ENCODE results near the gene LCOR. TPM values are rescaled to one million over a fixed set of nuclear protein-coding genes. Genes with fewer than 3 reads are reported as not detected.

Gene LCOR
- total RNA-seq, 1 experiment from 2014 or later = 23.9 TPM

DNA sequence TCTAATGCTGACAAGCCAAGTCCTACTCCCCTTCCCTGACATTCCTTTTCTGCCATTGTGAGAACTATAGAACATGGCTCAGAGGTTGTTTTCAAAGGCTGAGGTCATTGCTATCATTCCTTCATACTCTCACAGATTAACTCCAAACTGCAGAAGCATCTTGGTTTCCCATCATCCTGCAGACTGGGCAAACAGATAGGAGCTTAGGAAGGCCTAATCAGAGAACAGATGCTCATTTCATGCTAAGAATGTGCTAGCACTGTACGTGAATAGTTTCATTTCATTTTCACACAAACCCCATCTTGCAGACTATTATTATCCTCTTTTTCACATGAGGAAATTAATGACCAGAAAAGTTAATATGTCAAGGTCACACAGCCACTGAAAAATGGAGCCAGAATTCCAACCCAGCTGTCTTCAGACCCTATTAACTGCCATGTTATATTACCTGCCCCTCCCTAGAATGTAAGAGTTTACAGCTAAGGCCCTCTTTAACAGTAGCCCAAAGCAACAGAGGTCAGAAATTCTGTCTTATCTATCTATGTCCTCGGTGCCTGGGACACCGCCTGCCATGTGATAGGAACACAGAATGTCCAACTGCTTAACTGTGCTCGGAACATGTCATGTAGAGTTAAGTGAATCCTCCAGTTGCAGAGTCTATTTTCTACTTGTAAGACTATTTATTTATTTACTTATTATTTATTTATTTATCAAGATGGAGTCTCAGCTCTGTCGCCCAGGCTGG, 2.9 kb upstream of the LCOR start (continued):
- no peak for TF ChIP-seq ZNF281 (CRISPR knock-in tag; IDR thresholded peaks at IDR 0.05)
- TF ChIP-seq, protein P1, sequence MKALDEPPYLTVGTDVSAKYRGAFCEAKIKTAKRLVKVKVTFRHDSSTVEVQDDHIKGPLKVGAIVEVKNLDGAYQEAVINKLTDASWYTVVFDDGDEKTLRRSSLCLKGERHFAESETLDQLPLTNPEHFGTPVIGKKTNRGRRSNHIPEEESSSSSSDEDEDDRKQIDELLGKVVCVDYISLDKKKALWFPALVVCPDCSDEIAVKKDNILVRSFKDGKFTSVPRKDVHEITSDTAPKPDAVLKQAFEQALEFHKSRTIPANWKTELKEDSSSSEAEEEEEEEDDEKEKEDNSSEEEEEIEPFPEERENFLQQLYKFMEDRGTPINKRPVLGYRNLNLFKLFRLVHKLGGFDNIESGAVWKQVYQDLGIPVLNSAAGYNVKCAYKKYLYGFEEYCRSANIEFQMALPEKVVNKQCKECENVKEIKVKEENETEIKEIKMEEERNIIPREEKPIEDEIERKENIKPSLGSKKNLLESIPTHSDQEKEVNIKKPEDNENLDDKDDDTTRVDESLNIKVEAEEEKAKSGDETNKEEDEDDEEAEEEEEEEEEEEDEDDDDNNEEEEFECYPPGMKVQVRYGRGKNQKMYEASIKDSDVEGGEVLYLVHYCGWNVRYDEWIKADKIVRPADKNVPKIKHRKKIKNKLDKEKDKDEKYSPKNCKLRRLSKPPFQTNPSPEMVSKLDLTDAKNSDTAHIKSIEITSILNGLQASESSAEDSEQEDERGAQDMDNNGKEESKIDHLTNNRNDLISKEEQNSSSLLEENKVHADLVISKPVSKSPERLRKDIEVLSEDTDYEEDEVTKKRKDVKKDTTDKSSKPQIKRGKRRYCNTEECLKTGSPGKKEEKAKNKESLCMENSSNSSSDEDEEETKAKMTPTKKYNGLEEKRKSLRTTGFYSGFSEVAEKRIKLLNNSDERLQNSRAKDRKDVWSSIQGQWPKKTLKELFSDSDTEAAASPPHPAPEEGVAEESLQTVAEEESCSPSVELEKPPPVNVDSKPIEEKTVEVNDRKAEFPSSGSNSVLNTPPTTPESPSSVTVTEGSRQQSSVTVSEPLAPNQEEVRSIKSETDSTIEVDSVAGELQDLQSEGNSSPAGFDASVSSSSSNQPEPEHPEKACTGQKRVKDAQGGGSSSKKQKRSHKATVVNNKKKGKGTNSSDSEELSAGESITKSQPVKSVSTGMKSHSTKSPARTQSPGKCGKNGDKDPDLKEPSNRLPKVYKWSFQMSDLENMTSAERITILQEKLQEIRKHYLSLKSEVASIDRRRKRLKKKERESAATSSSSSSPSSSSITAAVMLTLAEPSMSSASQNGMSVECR (CRISPR knock-in tag; IDR thresholded peaks at IDR 0.05; ENCODE audit: borderline replicate concordance) = no peak
- no peak for TF ChIP-seq STAT6 (CRISPR knock-in tag; conservative IDR thresholded peaks at IDR 0.05; ENCODE audit: low read depth)
- TF ChIP-seq RELA (CRISPR knock-in tag; IDR thresholded peaks at IDR 0.05; ENCODE audit: borderline replicate concordance) = no peak
- no peak for TF ChIP-seq CBFB (CRISPR knock-in tag; IDR thresholded peaks at IDR 0.05; ENCODE audit: low read depth)
- no peak for TF ChIP-seq ZNF219 (CRISPR knock-in tag; IDR thresholded peaks at IDR 0.05; ENCODE audit: borderline replicate concordance)
- TF ChIP-seq NR3C1 (CRISPR knock-in tag; conservative IDR thresholded peaks at IDR 0.05; ENCODE audit: low read depth) = no peak
- TF ChIP-seq JAZF1 (CRISPR knock-in tag; IDR thresholded peaks at IDR 0.05) = no peak
- TF ChIP-seq, protein P2, sequence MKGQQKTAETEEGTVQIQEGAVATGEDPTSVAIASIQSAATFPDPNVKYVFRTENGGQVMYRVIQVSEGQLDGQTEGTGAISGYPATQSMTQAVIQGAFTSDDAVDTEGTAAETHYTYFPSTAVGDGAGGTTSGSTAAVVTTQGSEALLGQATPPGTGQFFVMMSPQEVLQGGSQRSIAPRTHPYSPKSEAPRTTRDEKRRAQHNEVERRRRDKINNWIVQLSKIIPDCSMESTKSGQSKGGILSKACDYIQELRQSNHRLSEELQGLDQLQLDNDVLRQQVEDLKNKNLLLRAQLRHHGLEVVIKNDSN (CRISPR knock-in tag; IDR thresholded peaks at IDR 0.05) = no peak
- no peak for TF ChIP-seq SMAD3 (CRISPR knock-in tag; IDR thresholded peaks at IDR 0.05; ENCODE audit: borderline replicate concordance)
- TF ChIP-seq ZNF138 (CRISPR knock-in tag; conservative IDR thresholded peaks at IDR 0.05) = no peak

GRCh38 chr10:96830511-96831199, 1.4 kb upstream of the LCOR start:
- DNase-seq (ENCODE audit: low spot score) (peak; percentile 73), ATAC-seq (peak; percentile 10; the same call in 1 of the 2 replicates)
- H3K27ac Mint-ChIP-seq = peak overlapping the region; percentile 83

More at GRCh38 chr10:96830511-96831199, 1.4 kb upstream of the LCOR start:
- ChIA-PET CTCF (interaction anchor here (1.6 kb wide), 1 partner anchor 188 kb away, joined by 9 read pairs; no protein-coding TSS in a partner anchor), POLR2A (no interaction called here)
- no peaks in the 10 kb centered on the region for H3K9me3 Mint-ChIP-seq
- H3K36me3 Mint-ChIP-seq = peaks cover 2% of the 10 kb centered on the region; the same call in 1 of the 2 replicates
- H3K27me3 Mint-ChIP-seq (ENCODE audit: low read depth) = peaks cover 15% of the 10 kb centered on the region
- peak overlapping the region; percentile 90 for H3K4me3 Mint-ChIP-seq
- TF ChIP-seq ZNF532 (CRISPR knock-in tag; IDR thresholded peaks at IDR 0.05; ENCODE audit: borderline replicate concordance) = no peak
- TF ChIP-seq TEAD4 (CRISPR knock-in tag; IDR thresholded peaks at IDR 0.05) = no peak
- peak; percentile 72 for TF ChIP-seq CTCF (IDR thresholded peaks at IDR 0.05)
- no peak for TF ChIP-seq NFYB (CRISPR knock-in tag; conservative IDR thresholded peaks at IDR 0.05; ENCODE audit: low read depth)
- H3K4me1 Mint-ChIP-seq = peaks cover 29% of the 10 kb centered on the region
